GM18867 (cell line): ENCODE measurements around the gene HOXC9.

Experiments
- ATAC-seq: cut with Tn5 transposase; IDR thresholded peaks from one replicate; pipeline ENCODE4 v1.9.1; 2021; ENCODE audit warnings: mild to moderate bottlenecking, moderate library complexity; ENCODE audit not compliant: unreplicated experiment

The HOXC9 gene

DNA sequence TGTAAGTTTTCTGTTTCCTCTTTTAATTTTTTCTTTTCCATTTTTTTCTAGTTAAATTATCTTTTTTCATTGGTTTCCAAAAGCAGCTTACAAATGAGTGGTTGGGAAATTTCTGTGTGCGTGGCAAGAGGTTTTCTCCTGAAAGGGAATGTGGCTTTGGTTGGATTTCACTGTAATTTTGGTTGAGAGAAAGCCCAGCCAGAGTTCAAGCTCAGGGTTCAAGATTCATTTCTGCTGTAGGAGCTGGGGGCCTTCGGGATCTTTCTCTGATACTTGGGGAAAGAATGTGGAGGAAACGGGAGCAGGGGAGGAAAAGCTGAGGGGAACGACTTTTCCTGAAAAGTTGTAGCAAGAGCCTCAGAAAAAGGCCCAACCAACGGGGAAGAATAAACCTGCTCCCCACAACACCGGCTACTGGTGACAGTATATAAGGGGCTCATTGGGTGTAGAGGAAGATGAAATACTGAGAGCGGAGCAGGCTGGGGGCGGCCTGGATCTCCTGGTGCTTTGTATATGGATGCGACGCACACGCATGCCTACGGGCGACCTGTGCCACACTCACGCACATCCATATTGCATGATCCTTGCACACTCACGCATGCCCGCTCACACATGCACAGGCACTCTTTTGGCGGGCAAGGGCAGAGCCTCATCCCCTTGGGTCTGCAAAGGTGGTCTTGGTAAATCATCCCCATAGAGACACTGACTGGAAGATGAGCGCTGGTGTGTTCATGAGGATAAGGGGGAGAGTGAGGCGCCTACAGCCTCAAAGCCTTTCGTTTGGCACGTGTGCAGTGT lies 13.1 kb upstream of the HOXC9 start:
- ATAC-seq, result no peak

DNA sequence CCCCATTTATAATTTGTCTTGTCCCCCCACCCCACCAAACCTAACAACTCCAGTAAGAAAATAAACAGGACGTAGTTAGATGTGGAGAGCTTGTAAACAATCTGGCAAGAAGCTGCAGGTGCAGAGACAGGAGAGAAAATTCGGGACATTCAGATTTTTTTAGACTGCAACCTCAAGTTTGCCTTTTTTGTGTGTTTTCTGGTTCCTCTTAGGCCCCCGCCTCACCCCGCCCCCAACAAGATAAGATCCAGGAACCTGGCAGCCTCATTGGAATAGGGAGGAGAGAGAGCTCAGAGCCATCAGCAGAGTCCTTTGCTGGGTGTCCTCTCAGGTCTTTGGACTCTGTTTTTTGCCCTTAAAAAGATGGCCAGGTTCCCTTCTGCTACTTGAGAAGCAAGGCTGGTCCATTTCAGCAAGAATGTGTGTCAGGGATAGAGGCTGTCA lies 12.2 kb upstream of the HOXC9 start:
- ATAC-seq, result no peak

DNA sequence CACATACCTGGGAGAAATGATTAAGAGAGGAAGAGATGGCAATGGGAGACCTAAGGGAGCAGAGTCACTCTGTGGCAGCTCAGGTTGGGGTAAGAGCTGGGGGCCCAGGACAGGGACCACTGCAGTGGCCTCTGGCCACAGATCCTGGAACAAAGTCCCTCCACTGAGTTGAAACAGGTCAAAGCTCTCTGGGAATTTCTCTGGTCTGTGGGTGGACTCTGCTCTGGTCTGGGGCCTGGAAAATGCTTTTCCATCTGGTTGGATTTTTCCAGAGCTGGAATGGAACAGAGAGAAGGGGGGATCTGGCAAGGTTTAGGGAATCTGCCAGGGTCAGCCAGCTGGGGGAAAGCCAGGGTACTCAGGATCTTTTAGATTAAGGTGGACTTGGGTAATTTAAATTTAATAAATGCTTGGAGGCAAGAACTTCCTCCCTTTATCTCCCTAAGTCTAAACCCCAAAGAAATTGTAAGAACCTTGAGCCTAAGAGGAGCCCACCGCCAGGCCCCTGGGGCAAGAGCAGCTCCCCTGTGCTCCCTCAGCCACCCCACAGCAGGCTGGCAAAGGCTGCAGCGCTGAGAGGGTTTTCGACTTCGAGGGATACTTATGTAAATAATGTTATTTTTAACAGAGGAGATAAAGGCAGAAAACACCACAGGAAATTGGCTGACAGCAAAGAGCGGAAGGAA lies 11.3 kb upstream of the HOXC9 start:
- no peak for ATAC-seq

DNA sequence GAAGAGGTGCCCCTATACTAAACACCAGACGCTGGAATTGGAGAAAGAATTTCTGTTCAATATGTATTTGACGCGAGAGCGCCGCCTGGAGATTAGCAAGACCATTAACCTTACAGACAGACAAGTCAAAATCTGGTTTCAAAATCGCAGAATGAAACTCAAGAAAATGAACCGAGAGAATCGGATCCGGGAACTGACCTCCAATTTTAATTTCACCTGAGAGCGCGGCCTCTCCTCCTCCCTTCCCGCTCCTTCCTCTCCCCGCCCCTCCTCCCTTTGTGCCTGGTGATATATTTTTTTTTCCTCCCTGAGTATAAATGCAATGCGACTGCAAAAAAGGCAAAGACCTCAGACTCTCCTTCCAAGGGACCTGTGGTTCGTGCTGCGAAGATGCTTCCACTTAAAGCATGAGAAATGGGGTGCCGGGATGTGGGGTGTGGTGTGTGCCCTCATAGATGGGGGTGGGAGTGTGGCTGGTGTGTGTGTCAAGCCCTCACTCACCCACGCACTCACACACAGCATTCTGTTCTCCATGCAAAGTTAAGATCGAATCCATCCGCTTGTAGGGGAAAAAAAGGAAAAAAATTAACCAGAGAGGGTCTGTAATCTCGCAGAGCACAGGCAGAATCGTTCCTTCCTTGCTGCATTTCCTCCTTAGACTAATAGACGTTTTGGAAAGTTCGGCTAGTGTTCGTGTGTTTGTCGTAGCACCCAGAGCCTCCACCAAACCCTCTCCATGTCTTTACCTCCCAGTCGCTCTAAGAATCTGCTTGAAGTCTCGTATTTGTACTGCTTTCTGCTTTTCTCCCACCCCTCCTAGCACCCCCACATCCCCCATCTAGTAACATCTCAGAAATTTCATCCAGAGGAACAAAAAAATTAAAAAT lies 10.5 kb upstream of the HOXC9 start:
- no peak for ATAC-seq

DNA sequence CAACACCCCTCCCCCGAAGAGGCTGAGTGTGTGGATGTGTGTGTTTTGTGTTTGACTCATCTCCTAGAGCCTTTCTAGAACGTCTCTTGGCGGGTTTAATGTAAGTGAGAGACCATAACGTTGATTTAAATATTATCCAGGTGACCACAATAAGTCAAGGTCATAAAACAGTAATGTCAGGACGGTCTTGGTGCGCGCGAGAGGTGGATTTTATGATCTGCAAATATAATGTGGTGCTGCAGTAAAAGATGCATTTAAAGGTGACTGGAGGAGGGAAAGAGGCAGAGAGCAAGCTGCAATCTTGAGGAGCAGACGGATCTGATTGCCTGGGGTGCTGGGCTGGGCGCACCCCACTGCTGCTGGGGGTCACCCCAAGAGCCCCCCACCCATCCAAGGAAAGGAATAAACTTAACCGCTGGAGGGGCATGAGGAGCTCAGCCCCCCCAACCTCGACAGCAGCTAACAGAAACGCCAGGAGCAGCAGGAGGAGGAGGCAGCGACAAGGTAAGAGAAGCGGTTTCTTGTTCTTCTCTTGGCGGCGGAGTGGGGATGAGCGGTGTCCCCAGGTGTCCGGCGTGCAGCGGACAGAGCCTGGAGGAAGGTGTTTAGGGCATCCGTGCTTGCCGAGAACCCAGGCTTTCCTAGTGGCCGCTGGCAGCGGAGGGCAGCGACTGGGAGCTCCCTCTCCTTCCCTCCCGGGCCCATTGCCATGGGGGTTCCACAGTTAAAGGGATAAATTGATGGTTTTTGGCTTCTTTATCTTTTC lies 9.5 kb upstream of the HOXC9 start:
- no peak for ATAC-seq

DNA sequence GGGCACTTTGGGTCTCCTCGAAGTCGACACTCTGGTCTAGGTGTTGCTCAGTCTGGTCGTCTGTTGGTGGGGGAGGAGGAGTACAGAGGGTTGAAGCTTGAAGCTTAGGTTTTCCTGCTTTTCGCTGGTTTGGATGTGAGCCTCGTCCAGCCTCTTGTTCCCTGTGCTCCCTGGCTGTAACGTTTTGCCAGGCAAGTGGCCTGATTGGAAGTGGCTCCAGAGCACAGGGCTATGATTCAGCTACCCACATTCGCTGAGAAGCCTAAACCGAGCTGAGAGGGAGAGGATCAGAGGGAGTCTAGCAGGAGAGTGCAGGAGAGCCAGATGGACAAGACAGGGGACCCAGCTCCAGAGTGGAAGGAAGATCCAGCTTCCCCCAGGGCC lies 8.9 kb upstream of the HOXC9 start:
- ATAC-seq, result no peak

DNA sequence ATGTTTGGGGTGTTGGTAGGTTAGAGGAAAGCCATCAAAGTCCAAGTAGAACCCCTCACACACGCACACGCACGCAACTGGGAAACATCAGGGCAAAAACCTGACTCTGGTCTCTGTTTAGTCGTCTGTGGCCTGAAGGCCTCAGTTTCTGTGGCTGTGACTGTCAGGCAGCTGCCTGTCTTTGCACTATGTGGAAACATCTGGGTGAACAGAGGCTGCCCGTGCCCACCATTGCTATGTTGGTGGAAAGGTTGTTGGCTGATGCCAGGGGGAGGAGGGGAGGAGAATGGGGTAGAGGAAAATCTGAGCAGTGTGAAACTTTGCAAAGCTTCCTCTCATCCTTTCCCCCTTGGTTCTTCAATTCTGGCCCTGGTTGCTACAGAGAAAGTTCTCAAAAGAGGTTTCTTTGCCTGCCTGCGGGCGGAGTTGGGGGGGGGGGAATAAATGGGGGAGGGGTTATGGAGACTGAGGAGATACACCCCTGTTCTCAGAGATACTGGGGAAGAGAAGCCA lies 7.5 kb upstream of the HOXC9 start:
- no peak for ATAC-seq

DNA sequence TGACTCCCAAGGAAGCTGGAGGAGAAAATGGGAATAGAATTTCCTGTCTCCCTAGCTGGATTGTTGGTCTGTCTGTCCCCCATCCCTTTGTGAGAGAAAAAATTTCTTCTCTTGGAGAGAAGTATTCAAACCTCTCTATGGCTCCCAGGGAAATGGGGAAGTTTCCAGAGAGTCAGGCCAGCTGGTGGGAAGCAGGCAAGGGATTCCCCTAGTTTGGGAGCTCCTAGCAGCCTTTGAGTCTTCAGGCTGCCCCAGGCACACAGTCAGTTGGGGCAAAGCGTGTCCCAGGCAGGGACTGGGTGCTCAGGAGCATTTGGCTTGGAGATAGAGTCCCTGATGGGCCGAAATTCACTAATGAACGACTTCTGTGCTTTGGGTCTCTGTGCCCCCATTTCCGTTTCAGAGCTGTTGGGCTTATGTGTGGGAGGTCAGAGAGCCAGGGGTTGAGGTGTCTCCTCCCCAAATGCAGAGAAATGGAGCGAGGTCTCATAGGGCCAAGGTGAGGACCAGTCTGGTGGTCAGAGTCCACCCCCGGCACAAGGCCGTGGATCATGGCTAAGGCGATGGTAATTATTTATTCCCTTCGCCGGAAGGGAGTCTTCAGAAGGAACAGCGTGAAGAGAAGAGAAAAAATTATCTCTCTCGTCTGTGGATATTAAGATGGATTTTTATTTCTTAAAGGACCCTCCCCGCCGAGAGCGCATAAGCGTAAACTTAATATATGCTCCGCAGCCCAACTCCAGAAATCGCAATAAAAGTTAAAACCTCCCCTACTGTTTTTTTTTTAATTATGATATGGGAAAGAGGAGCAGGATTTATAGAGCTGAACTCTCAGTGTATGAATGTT lies 6.6 kb upstream of the HOXC9 start:
- no peak for ATAC-seq

DNA sequence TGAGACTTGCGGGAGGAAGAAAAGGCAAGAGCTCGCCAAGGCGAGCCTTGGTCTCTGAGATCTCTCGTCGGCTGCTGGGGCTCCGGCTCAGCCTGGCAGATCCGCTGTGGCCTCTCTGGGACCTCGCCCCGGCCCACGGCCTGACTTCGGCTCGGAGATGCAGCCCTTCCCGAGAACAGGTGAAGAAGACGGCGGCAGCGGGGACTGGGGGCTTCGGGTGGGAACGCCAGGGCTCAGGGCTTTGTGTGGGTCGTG lies 6.0 kb upstream of the HOXC9 start:
- no peak for ATAC-seq

DNA sequence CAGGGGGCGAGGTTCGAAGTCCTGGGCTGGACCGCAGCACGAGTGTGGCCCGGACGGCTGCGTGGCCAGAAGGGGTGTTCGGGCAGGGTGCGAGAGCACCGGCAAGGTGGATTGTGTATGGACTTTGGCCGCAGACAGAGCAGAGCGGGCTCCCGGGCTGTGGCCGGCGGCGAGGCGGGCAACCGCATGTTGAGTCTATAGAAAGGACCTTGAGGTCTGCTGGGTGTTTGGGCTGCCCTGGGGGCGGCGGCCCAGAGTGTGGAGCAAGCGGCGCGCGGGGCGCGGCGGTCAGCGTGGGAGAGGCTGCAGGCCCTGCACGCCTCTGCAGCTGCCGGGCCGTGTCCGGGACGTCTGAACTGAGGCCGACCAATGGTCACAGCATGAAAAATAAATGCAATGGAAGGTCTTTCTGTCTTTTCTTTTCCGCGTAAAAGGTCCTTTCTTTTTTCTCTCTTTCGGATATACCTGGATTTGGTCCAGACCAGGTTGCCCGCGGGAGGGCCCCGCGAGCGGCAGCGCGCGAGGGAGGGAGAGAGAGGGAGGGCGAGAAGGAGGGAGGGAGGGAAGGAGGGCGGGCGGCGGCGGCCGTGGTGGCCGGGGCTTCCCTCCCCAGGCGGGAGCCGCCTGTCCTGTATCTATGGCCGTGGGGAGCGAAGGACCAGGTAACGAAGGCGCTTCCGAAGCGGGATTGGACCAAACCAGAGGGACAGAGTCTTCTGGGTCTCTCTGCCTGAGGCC lies 5.5 kb upstream of the HOXC9 start:
- ATAC-seq, result no peak

DNA sequence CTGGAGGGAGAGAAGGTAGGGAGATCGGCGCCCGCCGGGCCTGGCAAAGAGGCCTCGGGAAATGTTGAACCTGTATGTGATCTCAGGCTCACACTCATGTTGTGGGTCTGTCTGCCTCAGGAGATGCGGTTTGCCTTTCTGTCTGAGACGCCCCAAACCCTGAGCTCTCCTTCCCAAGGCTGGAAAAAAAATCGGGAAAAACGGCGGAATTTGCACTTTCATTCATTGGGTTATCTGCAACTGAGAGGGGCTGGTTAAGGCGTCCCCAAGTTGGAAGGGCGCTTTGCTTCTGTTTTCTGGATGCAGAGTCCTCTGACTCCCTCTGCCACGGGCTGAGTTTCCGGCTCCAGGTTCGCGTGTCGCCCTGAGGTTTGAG lies 5.0 kb upstream of the HOXC9 start:
- no peak for ATAC-seq

DNA sequence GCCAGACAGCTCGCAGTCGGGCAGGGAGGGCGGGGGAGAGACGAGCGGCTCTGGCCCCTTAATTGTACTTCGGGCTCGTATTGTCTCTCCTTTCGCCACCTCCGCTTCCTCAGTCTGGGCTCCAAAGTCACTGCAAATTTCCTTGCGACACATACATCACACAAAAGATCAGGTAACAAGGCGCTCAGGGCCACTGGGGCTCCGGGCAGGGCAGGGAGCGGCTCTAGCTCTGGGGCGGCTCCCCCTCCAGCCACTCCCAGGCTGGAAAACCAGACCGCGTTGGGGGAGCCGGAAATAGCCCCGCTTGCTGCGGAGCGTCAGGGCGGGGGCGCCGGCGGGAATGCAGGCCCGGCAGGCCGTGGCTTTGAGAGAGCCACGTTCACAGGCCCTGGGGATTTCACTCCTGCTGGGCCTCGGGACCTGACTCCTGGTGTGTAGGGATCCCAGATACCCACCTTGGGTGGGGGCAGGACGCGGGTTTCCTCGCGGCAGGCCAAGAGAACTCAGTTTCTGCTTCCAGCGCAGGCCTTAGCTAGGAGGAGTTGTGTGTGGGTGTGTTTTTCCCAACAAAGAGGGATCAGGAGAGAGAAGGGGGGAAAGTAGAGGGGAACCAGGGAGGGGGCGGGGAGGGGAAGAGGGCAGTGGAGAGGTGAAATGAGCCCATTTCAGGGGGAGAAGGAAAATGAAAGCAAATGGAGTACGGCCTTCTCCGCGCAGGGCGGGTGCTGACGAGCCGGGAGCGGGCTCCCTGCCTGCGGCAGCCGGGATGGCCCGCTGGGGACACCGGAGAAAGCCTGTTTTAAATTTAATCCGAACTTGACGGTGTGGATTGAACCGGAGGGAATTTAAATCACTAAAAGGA lies 4.4 kb upstream of the HOXC9 start:
- ATAC-seq, result no peak

DNA sequence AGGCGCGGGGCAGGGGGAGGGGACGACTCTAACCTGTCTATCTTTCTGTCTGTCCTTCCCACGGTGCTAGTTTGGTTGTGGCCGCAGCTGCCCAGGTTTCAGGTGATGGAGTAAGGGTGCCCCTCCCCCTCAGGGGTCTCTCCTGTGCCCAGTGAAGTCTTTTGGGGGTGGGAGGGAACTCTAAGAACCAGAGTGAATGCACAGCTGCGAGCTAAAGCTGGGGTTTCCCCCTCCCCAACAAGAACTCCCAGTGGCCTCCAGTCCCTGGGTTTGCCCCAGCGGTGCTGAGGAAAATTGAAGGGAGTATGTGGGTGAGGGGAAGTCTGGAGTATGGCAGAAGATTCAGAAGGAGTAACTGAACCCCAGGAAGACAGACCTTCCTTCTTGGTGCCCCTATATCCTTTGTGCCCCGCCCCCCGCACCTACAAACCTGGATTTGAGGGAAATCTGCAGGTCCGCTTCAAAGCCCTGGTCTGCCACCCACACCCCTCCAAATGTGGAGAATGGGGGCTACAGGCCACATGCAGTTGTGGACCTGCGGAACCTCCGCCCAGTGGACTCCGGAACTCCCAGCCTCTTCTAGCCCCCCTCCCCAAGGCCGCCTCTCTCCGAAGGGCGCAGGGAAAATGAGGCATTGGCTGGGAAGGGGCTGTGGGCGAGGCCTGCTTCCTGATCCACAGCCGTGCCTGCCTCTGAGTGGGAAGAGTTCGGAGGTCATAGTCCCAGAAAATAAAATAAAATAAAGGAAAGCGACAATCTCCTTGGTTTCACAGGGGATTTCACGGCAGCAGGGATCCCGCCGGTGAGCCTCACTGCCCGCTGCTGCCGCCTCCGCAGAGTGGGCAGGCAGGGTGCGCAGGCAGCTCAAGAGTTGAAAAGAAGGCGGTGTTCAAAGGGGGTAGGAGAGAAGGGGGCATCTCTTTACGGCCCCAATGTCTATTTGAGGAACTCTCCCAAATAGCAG lies 3.4 kb upstream of the HOXC9 start:
- no peak for ATAC-seq

DNA sequence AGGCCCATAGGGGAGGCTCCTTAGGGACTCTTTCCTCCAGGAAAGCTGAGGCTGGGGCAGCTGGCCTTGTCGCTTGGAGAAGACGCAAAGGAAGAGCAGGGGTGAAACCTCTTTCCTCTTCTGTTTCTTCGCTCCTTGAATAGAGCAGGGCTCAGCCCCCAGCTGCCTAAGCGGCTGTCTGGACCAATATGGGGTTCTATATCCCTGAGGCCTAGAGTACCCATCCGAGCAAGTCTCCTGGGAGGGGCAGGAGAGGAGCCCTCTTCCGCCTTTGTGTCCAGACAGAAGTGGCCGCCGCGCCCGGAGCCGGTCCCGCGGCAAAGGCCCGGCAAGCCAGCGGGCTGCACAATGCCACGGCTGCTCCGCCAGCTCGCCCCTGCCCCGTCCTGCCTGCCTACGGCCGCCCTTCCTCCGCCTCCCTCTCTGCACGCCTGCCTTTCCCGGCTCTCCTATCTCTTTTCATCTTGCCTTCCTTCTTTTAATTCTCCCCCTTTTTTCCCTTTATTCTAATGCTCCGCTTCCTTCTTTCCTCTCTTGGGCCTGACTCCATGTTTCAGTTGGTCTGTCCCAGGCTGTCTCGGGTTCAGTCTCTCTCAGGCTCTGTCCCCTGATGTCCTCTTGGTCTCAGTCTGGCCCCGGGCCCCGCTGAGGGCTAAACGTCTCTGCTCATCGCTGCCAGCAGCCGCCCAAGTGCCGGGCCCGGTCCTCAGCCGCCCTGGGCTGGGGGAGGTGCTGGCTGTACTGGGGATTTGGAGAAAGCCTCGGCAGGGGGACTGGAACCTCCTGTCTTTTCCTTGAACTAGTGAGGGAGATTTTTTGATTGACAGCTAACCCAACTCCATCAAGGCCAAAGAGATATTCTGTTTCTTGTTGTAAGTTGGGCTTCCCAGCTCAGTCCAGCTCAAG lies 2.5 kb upstream of the HOXC9 start:
- no peak for ATAC-seq

DNA sequence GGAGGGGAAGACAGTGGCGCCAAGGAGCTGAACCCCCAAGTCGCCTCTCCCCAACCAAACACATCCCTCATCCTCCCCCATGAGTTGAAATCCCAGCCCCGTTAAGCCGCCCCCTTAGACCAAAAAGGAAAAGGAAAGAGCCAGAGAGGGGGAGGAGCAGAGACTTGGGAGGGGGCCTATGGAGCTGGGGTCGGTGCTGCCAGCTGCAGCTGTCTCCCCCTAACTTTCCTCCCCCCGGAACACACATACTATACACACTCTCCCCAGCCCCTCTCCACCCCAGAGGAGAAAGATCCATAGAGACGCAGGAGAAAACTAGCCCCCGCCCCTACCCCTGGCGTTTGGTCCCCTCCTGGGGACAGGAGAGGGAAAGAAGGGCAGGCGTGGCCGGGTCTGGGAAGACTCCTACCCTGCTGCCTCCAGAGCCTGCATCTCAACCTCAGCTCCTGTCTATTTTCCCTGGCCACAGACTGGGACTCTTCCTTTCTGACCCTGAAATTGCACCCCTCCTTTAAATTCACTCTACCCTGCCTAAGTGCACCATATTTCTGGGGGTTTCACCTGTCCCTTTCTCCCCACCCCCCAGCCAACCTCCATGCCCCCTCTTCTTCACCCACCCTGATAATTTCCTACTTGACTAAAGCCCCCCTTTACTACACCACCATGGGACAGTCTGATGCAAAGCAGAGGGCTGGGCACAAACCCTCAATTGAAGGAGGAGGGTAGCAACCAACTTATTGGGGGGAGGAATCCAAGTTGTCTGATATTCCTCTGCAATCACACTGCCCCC lies 1.7 kb upstream of the HOXC9 start:
- ATAC-seq, result no peak

DNA sequence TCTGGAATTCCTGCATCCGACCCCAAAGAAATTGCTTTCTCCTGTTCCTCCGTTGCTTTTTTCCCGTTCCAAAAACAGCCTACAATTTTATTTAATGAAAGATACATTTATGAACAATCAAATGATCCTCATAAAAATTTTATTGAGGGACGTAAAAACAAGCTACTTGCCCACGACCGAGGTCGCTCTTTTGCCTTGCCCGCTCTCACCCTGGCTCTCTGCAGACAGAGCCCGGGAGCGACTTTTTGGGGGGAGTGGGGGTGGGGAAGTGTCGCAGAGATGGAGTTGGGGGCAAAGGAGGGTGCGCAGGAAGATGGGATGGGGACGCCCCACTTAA lies 1.1 kb upstream of the HOXC9 start:
- ATAC-seq, result no peak
